ENCODE results near the gene SLC16A2.

The SLC16A2 gene

GRCh38 chrX:74421036-74421739 is at the start of gene SLC16A2:
Gene SLC16A2, plus strand, starts transcription at chrX:74421493. Its CDS starts 145 bp downstream, at chrX:74421638.
- Histone ChIP-seq H3K9ac (ENCODE audit: low read depth in 1 of 2, low read length in 2 of 2) (peak within 1 kb of the TSS; percentile 38 to 56), H3K4me1 (ENCODE audit: control insufficient read depth in 1 of 2, insufficient read depth in 2 of 2, low read length in 2 of 2) (peaks cover 5 to 7% of the 10 kb centered on the region in 2 donors), H3K27me3 (ENCODE audit: control insufficient read depth in 1 of 2, insufficient read depth in 2 of 2, low read length in 2 of 2) (no peaks in the 10 kb centered on the region), H3K36me3 (ENCODE audit: control insufficient read depth in 1 of 2, insufficient read depth in 2 of 2, low read length in 2 of 2) (no peaks in the 10 kb centered on the region), H3K9me3 (ENCODE audit: control insufficient read depth in 1 of 2, low read length in 2 of 2) (no peaks in the 10 kb centered on the region), H3K4me3 (ENCODE audit: low read depth in 1 of 2, low read length in 2 of 2) (peak within 1 kb of the TSS; percentile 63 to 66), H3K27ac (ENCODE audit: low read depth, low read length) (peak within 1 kb of the TSS; percentile 63)

- Histone ChIP-seq H3K4me1 (ENCODE audit: control insufficient read depth in 1 of 2, insufficient read depth in 2 of 2, low read length in 2 of 2) (no peaks in the 10 kb centered on the region), H3K4me3 (ENCODE audit: low read depth in 1 of 2, low read length in 2 of 2) (no peak overlapping the region), H3K36me3 (ENCODE audit: control insufficient read depth in 1 of 2, insufficient read depth in 2 of 2, low read length in 2 of 2) (no peaks in the 10 kb centered on the region), H3K27me3 (ENCODE audit: control insufficient read depth in 1 of 2, insufficient read depth in 2 of 2, low read length in 2 of 2) (no peaks in the 10 kb centered on the region), H3K9me3 (ENCODE audit: control insufficient read depth in 1 of 2, low read length in 2 of 2) (no peaks in the 10 kb centered on the region), H3K9ac (ENCODE audit: low read depth in 1 of 2, low read length in 2 of 2) (no peak overlapping the region), H3K27ac (ENCODE audit: low read depth, low read length) (no peak overlapping the region)
Measured at GRCh38 chrX:74372272-74372671, 49.0 kb upstream of the SLC16A2 start.

GRCh38 chrX:74377282-74377681 is 44.0 kb upstream of the SLC16A2 start:
- Histone ChIP-seq H3K4me3 (ENCODE audit: low read depth in 1 of 2, low read length in 2 of 2) (no peak overlapping the region), H3K27me3 (ENCODE audit: control insufficient read depth in 1 of 2, insufficient read depth in 2 of 2, low read length in 2 of 2) (no peaks in the 10 kb centered on the region), H3K4me1 (ENCODE audit: control insufficient read depth in 1 of 2, insufficient read depth in 2 of 2, low read length in 2 of 2) (no peaks in the 10 kb centered on the region), H3K36me3 (ENCODE audit: control insufficient read depth in 1 of 2, insufficient read depth in 2 of 2, low read length in 2 of 2) (no peaks in the 10 kb centered on the region), H3K9me3 (ENCODE audit: control insufficient read depth in 1 of 2, low read length in 2 of 2) (no peaks in the 10 kb centered on the region), H3K27ac (ENCODE audit: low read depth, low read length) (no peak overlapping the region), H3K9ac (ENCODE audit: low read depth in 1 of 2, low read length in 2 of 2) (no peak overlapping the region)

GRCh38 chrX:74382613-74383012 is 38.7 kb upstream of the SLC16A2 start:
- Histone ChIP-seq H3K9me3 (ENCODE audit: control insufficient read depth in 1 of 2, low read length in 2 of 2) (no peaks in the 10 kb centered on the region), H3K4me1 (ENCODE audit: control insufficient read depth in 1 of 2, insufficient read depth in 2 of 2, low read length in 2 of 2) (no peaks in the 10 kb centered on the region), H3K27ac (ENCODE audit: low read depth, low read length) (no peak overlapping the region), H3K36me3 (ENCODE audit: control insufficient read depth in 1 of 2, insufficient read depth in 2 of 2, low read length in 2 of 2) (no peaks in the 10 kb centered on the region), H3K27me3 (ENCODE audit: control insufficient read depth in 1 of 2, insufficient read depth in 2 of 2, low read length in 2 of 2) (no peaks in the 10 kb centered on the region), H3K4me3 (ENCODE audit: low read depth in 1 of 2, low read length in 2 of 2) (no peak overlapping the region), H3K9ac (ENCODE audit: low read depth in 1 of 2, low read length in 2 of 2) (no peak overlapping the region)

- Histone ChIP-seq H3K9ac (ENCODE audit: low read depth in 1 of 2, low read length in 2 of 2) (no peak overlapping the region), H3K9me3 (ENCODE audit: control insufficient read depth in 1 of 2, low read length in 2 of 2) (no peaks in the 10 kb centered on the region), H3K27me3 (ENCODE audit: control insufficient read depth in 1 of 2, insufficient read depth in 2 of 2, low read length in 2 of 2) (no peaks in the 10 kb centered on the region), H3K4me1 (ENCODE audit: control insufficient read depth in 1 of 2, insufficient read depth in 2 of 2, low read length in 2 of 2) (no peaks in the 10 kb centered on the region), H3K27ac (ENCODE audit: low read depth, low read length) (no peak overlapping the region), H3K36me3 (ENCODE audit: control insufficient read depth in 1 of 2, insufficient read depth in 2 of 2, low read length in 2 of 2) (no peaks in the 10 kb centered on the region), H3K4me3 (ENCODE audit: low read depth in 1 of 2, low read length in 2 of 2) (no peak overlapping the region)
Measured at GRCh38 chrX:74383611-74384010, 37.7 kb upstream of the SLC16A2 start.

GRCh38 chrX:74389016-74389722 is 32.1 kb upstream of the SLC16A2 start:
- Histone ChIP-seq H3K4me3 (ENCODE audit: low read depth in 1 of 2, low read length in 2 of 2) (no peak overlapping the region), H3K9me3 (ENCODE audit: control insufficient read depth in 1 of 2, low read length in 2 of 2) (no peaks in the 10 kb centered on the region), H3K27me3 (ENCODE audit: control insufficient read depth in 1 of 2, insufficient read depth in 2 of 2, low read length in 2 of 2) (no peaks in the 10 kb centered on the region), H3K9ac (ENCODE audit: low read depth in 1 of 2, low read length in 2 of 2) (no peak overlapping the region), H3K4me1 (ENCODE audit: control insufficient read depth in 1 of 2, insufficient read depth in 2 of 2, low read length in 2 of 2) (no peaks in the 10 kb centered on the region), H3K36me3 (ENCODE audit: control insufficient read depth in 1 of 2, insufficient read depth in 2 of 2, low read length in 2 of 2) (no peaks in the 10 kb centered on the region), H3K27ac (ENCODE audit: low read depth, low read length) (no peak overlapping the region)

GRCh38 chrX:74395556-74395955 is 25.7 kb upstream of the SLC16A2 start:
- no peaks in the 10 kb centered on the region for H3K4me1 ChIP-seq (ENCODE audit: control insufficient read depth in 1 of 2, insufficient read depth in 2 of 2, low read length in 2 of 2)
- H3K27me3 ChIP-seq (ENCODE audit: control insufficient read depth in 1 of 2, insufficient read depth in 2 of 2, low read length in 2 of 2): no peaks in the 10 kb centered on the region
- no peak overlapping the region for H3K27ac ChIP-seq (ENCODE audit: low read depth, low read length)
- H3K36me3 ChIP-seq (ENCODE audit: control insufficient read depth in 1 of 2, insufficient read depth in 2 of 2, low read length in 2 of 2): no peaks in the 10 kb centered on the region
- H3K9ac ChIP-seq (ENCODE audit: low read depth in 1 of 2, low read length in 2 of 2): no peak overlapping the region
- H3K9me3 ChIP-seq (ENCODE audit: control insufficient read depth in 1 of 2, low read length in 2 of 2): no peaks in the 10 kb centered on the region
- no peak overlapping the region for H3K4me3 ChIP-seq (ENCODE audit: low read depth in 1 of 2, low read length in 2 of 2)

- no peak overlapping the region for H3K4me3 ChIP-seq (ENCODE audit: low read depth in 1 of 2, low read length in 2 of 2)
- H3K9ac ChIP-seq (ENCODE audit: low read depth in 1 of 2, low read length in 2 of 2): no peak overlapping the region
- H3K4me1 ChIP-seq (ENCODE audit: control insufficient read depth in 1 of 2, insufficient read depth in 2 of 2, low read length in 2 of 2): no peaks in the 10 kb centered on the region
- H3K36me3 ChIP-seq (ENCODE audit: control insufficient read depth in 1 of 2, insufficient read depth in 2 of 2, low read length in 2 of 2): no peaks in the 10 kb centered on the region
- no peak overlapping the region for H3K27ac ChIP-seq (ENCODE audit: low read depth, low read length)
- no peaks in the 10 kb centered on the region for H3K9me3 ChIP-seq (ENCODE audit: control insufficient read depth in 1 of 2, low read length in 2 of 2)
- H3K27me3 ChIP-seq (ENCODE audit: control insufficient read depth in 1 of 2, insufficient read depth in 2 of 2, low read length in 2 of 2): no peaks in the 10 kb centered on the region
Measured at GRCh38 chrX:74405973-74406489, 15.3 kb upstream of the SLC16A2 start.

- Histone ChIP-seq H3K27me3 (ENCODE audit: control insufficient read depth in 1 of 2, insufficient read depth in 2 of 2, low read length in 2 of 2) (no peaks in the 10 kb centered on the region), H3K27ac (ENCODE audit: low read depth, low read length) (no peak overlapping the region), H3K9ac (ENCODE audit: low read depth in 1 of 2, low read length in 2 of 2) (no peak overlapping the region), H3K4me1 (ENCODE audit: control insufficient read depth in 1 of 2, insufficient read depth in 2 of 2, low read length in 2 of 2) (no peaks in the 10 kb centered on the region), H3K4me3 (ENCODE audit: low read depth in 1 of 2, low read length in 2 of 2) (no peak overlapping the region), H3K9me3 (ENCODE audit: control insufficient read depth in 1 of 2, low read length in 2 of 2) (no peaks in the 10 kb centered on the region), H3K36me3 (ENCODE audit: control insufficient read depth in 1 of 2, insufficient read depth in 2 of 2, low read length in 2 of 2) (no peaks in the 10 kb centered on the region)
Measured at GRCh38 chrX:74408304-74408703, 13.0 kb upstream of the SLC16A2 start.

GRCh38 chrX:74419864-74420195 is 1.5 kb upstream of the SLC16A2 start:
- peak overlapping the region; percentile 63 for H3K4me3 ChIP-seq (ENCODE audit: low read depth in 1 of 2, low read length in 2 of 2)
- H3K4me1 ChIP-seq (ENCODE audit: control insufficient read depth in 1 of 2, insufficient read depth in 2 of 2, low read length in 2 of 2): peaks cover 5 to 7% of the 10 kb centered on the region in 2 donors
- H3K9me3 ChIP-seq (ENCODE audit: control insufficient read depth in 1 of 2, low read length in 2 of 2): no peaks in the 10 kb centered on the region
- no peak overlapping the region for H3K27ac ChIP-seq (ENCODE audit: low read depth, low read length)
- no peaks in the 10 kb centered on the region for H3K27me3 ChIP-seq (ENCODE audit: control insufficient read depth in 1 of 2, insufficient read depth in 2 of 2, low read length in 2 of 2)
- H3K9ac ChIP-seq (ENCODE audit: low read depth in 1 of 2, low read length in 2 of 2): peak overlapping the region; percentile 38 to 56
- no peaks in the 10 kb centered on the region for H3K36me3 ChIP-seq (ENCODE audit: control insufficient read depth in 1 of 2, insufficient read depth in 2 of 2, low read length in 2 of 2)
